CD8-positive, alpha-beta memory T cell (primary cell): Measurements from ENCODE around the gene RAB15. TPM values are rescaled to one million over a fixed set of nuclear protein-coding genes. Genes with fewer than 3 reads are reported as not detected.

Source experiments
- CTCF ChIA-PET: fragments of 350-600 bp; sonication (Branson Sonifier 250); formaldehyde crosslinking; loops from one replicate; lab custom pipeline; 2021; ENCODE audit warnings: antibody characterized with exemption; lab: Charles Lee
- POLR2A ChIA-PET: fragments of 350-600 bp; sonication (Branson Sonifier 250); formaldehyde crosslinking; loops from one replicate; lab custom pipeline; 2021; ENCODE audit warnings: antibody characterized with exemption; lab: Charles Lee
- DNase-seq, 5 donors: peaks; one replicate each; pipeline versions ENCODE4 v3.0.0 to v3.0.0-alpha.2; 2020 to 2022; ENCODE audit warnings: mixed read lengths in 1 of 5
- H3K27ac ChIP-seq: one replicate; pipeline ENCODE4 v1.7.0; 2013; ENCODE audit warnings: low read depth, mild to moderate bottlenecking, low read length, moderate library complexity
- H3K27me3 ChIP-seq: 2 replicates; pipeline ENCODE4 v1.7.0; 2013; ENCODE audit warnings: low read length, mild to moderate bottlenecking; ENCODE audit not compliant: insufficient read depth, poor library complexity, severe bottlenecking
- H3K36me3 ChIP-seq: 2 replicates; pipeline ENCODE4 v1.7.0; 2013; ENCODE audit warnings: mild to moderate bottlenecking, low read length, moderate library complexity; ENCODE audit not compliant: insufficient read depth
- H3K4me1 ChIP-seq: 2 replicates; pipeline ENCODE4 v1.7.0; 2013; ENCODE audit warnings: mild to moderate bottlenecking, low read length, moderate library complexity; ENCODE audit not compliant: insufficient read depth
- H3K4me3 ChIP-seq: 2 replicates; pipeline ENCODE4 v1.7.0; 2013; ENCODE audit warnings: mild to moderate bottlenecking, low read length
- H3K9me3 ChIP-seq: 2 replicates; pipeline ENCODE4 v1.7.0; 2013; ENCODE audit warnings: mild to moderate bottlenecking, low read length
- H3K27ac Mint-ChIP-seq, 8 donors: one replicate each; pipeline ENCODE4 v1.8.0; 2020 to 2021; ENCODE audit warnings: mixed read lengths in 8 of 8, mild to moderate bottlenecking in 6 of 8, inconsistent platforms in 3 of 8, moderate library complexity in 3 of 8
- H3K27me3 Mint-ChIP-seq, 2 donors: one replicate each; pipeline ENCODE4 v1.8.0; 2020 to 2021; ENCODE audit warnings: mixed read lengths in 2 of 2, mild to moderate bottlenecking in 1 of 2, moderate library complexity in 1 of 2
- H3K36me3 Mint-ChIP-seq, 3 donors: one replicate each; pipeline ENCODE4 v1.8.0; 2020 to 2021; ENCODE audit warnings: mixed read lengths in 3 of 3, inconsistent platforms in 1 of 3, mild to moderate bottlenecking in 1 of 3
- H3K4me1 Mint-ChIP-seq, 3 donors: one replicate each; pipeline ENCODE4 v1.8.0; 2020 to 2021; ENCODE audit warnings: mixed read lengths in 3 of 3, inconsistent platforms in 1 of 3, mild to moderate bottlenecking in 1 of 3
- H3K4me3 Mint-ChIP-seq, 7 donors: one replicate each; pipeline ENCODE4 v1.8.0; 2020 to 2021; ENCODE audit warnings: mixed read lengths in 7 of 7, mild to moderate bottlenecking in 6 of 7, moderate library complexity in 4 of 7, inconsistent platforms in 2 of 7
- H3K9me3 Mint-ChIP-seq, 5 donors: one replicate each; pipeline ENCODE4 v1.8.0; 2020 to 2022; ENCODE audit warnings: mixed read lengths in 5 of 5, mild to moderate bottlenecking in 3 of 5, moderate library complexity in 2 of 5, inconsistent platforms in 1 of 5
- polyA plus RNA-seq: library from polyadenylated mRNA; unstranded; fragments of 300-500 nt; fragmentation: Illumina TruSeq; gene quantifications from one replicate; pipeline ENCODE4 v1.2.3, GENCODE V29; 2021
- total RNA-seq, 2 experiments: library from RNA; stranded (reverse); gene quantifications; one replicate each; pipeline ENCODE4 v1.2.3, GENCODE V29; 2021

RAB15 gene
- total and polyA plus RNA-seq, 3 experiments from 2014 or later, result 4.2 to 4.9 (median 4.7) TPM

DNA sequence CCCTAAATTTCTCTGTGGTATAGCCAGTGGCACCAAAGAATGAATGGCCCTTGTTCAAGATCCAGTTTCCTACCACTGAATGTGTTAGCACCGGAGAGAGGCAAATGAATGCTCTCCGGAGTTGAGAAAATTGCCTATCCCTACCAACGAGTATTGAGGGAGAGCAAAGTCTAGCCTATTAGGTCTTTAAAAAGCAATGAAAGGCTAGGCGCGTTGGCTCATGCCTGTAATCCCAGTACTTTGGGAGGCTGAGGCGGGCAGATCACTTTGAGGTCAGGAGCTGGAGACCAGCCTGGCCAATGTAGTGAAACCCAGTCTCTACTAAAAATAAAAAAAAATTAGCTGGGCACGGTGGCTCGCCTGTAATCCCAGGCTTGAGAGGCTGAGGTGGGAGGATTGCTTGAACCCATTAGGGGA, 898 bp upstream of the RAB15 start:
- Histone ChIP-seq H3K4me3 (no peak overlapping the region), H3K9me3 (no peaks in the 10 kb centered on the region), H3K4me1 (peaks cover 19% of the 10 kb centered on the region), H3K27ac (no peak overlapping the region), H3K36me3 (no peaks in the 10 kb centered on the region), H3K27me3 (no peaks in the 10 kb centered on the region)
- CTCF ChIA-PET, result no interaction called here
- Mint-ChIP-seq H3K9me3 (no peaks in the 10 kb centered on the region), H3K27me3 (no peaks in the 10 kb centered on the region), H3K4me3 (peak overlapping the region; percentile 80 to 92 (median 85)), H3K36me3 (no peaks in the 10 kb centered on the region), H3K4me1 (peaks cover 13 to 19% (median 17%) of the 10 kb centered on the region in 3 donors), H3K27ac (peak overlapping the region in 3 of 8 donors; percentile 57 to 88 (median 69))
- POLR2A ChIA-PET, result interaction anchor here (1.2 kb wide), 1 partner anchor 58 kb away, joined by 3 read pairs; no protein-coding TSS in a partner anchor
- peak in 1 of 5 donors; percentile 6 for DNase-seq

DNA sequence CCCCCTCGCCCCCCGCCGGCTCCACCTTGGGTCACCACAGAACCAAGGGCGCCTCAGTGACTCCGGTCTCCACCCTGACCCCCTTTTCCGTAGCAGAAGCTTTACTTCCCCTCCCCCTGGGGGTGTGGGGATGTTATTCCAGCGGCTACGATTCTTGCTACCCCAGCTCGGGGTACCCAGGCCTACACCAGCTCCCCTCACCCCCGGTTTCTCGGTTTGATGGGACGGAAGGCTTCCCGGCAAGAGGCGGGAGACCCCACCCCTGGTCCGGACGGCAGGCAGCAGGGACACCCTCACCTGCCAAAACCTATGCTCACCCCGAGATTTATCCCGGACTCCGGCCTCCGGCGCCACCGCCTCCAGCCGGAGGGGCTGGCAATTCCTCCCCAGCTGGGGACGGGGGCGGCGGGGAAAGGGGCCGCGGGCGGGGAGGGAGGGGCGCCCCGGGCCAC, 619 bp downstream of the RAB15 start:
- ChIA-PET CTCF (interaction anchor here (2.2 kb wide), 1 partner anchor 15 kb away, joined by 9 read pairs; the partner anchor contains the start of gene FNTB), POLR2A (interaction anchor here (0.9 kb wide), 1 partner anchor 57 kb away, joined by 6 read pairs; the partner anchor contains the start of gene CHURC1)
- Mint-ChIP-seq H3K27ac (peak overlapping the region in 5 of 8 donors; percentile 39 to 83 (median 63)), H3K4me1 (peaks cover 15 to 19% (median 16%) of the 10 kb centered on the region in 3 donors), H3K4me3 (peak overlapping the region; percentile 53 to 92 (median 82)), H3K27me3 (no peaks in the 10 kb centered on the region), H3K36me3 (no peaks in the 10 kb centered on the region), H3K9me3 (no peaks in the 10 kb centered on the region)
- peak in 1 of 5 donors; percentile 42 for DNase-seq
- no peaks in the 10 kb centered on the region for H3K9me3 ChIP-seq
- no peaks in the 10 kb centered on the region for H3K36me3 ChIP-seq
- H3K27me3 ChIP-seq, result no peaks in the 10 kb centered on the region
- H3K27ac ChIP-seq, result no peak overlapping the region
- H3K4me1 ChIP-seq, result peaks cover 19% of the 10 kb centered on the region
- peak overlapping the region; percentile 53 for H3K4me3 ChIP-seq

DNA sequence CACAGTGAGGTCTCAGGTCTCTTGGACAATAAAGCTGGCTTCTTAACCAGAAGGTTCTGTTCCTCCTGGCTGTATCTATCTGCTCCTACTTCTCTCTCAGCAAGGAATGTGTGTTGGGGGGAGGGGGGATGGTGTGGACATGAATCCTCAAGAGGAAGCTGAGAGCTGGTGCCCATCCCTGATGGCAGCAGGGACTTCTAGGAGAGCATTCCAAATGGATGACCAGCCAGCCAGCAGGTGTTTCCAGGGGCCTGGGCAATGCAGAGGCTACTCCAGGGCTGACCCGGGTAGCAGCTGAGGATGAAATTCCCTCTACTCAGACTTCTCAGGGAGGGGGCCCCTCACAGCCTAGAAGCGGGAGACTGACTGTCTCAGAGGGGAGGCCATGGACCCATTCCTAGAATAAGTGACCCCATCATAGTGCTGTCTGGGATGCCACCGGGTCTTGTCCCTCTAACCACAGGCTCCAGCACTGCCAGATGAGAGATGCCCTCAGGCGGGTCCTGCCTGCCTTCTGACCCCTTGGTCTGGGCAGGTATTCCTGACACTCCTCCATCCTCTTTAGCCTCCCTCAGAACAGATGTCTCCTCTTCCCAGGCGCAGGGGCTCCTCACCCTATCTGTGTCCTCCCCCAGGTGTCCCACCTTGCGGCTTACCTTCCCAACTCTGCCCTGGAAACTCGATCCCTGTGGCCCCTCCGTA, 1.2 kb downstream of the RAB15 start:
- H3K36me3 ChIP-seq, result no peaks in the 10 kb centered on the region
- H3K27me3 Mint-ChIP-seq, result no peaks in the 10 kb centered on the region
- CTCF ChIA-PET, result interaction anchor here (1.0 to 2.2 kb wide), 2 partner anchors 15 to 60 kb away, joined by 3 to 9 read pairs; partner anchors contain the start of gene FNTB
- H3K4me1 Mint-ChIP-seq, result peaks cover 15 to 19% (median 17%) of the 10 kb centered on the region in 3 donors
- peaks cover 19% of the 10 kb centered on the region for H3K4me1 ChIP-seq
- H3K4me3 ChIP-seq, result no peak overlapping the region
- H3K27ac Mint-ChIP-seq, result peak overlapping the region in 6 of 8 donors; percentile 26 to 83 (median 58)
- H3K36me3 Mint-ChIP-seq, result no peaks in the 10 kb centered on the region
- DNase-seq, result peak in 1 of 5 donors; percentile 32
- no peaks in the 10 kb centered on the region for H3K9me3 Mint-ChIP-seq
- H3K9me3 ChIP-seq, result no peaks in the 10 kb centered on the region
- no peak overlapping the region for H3K27ac ChIP-seq
- peak overlapping the region; percentile 53 to 92 (median 82) for H3K4me3 Mint-ChIP-seq
- POLR2A ChIA-PET, result interaction anchor here (0.9 to 1.4 kb wide), 2 partner anchors 57 kb away, joined by 4 to 6 read pairs; partner anchors contain the start of gene CHURC1
- no peaks in the 10 kb centered on the region for H3K27me3 ChIP-seq

DNA sequence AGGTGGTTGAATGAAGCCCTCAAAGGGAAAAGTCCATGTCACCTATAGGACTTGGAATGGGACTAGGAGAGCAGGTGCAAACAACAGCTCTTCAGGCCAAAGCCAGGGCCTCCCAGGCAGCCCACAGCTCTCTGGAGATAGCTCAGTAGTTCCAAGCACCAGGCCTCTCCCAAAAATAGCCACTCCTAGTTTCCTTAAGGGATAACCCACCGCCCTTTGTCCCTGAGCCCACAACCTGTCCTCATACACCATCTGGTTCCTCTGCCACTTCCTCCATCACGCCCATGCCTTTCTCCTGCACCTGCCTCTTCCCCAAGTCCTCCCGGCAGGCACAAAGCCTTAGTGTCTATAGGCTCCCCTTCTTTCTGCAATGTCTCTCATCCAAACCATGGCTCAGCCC, 2.1 kb downstream of the RAB15 start:
- peak overlapping the region in 6 of 8 donors; percentile 0 to 89 (median 28) for H3K27ac Mint-ChIP-seq
- H3K4me1 Mint-ChIP-seq, result peaks cover 15 to 19% (median 17%) of the 10 kb centered on the region in 3 donors
- peaks cover 0 to 2% (median 0%) of the 10 kb centered on the region in 3 donors for H3K36me3 Mint-ChIP-seq
- no peaks in the 10 kb centered on the region for H3K27me3 ChIP-seq
- POLR2A ChIA-PET, result interaction anchor here (1.4 kb wide), 1 partner anchor 56 kb away, joined by 4 read pairs; the partner anchor contains the start of gene CHURC1
- H3K4me3 ChIP-seq, result no peak overlapping the region
- H3K9me3 Mint-ChIP-seq, result no peaks in the 10 kb centered on the region
- DNase-seq, result peak in 1 of 5 donors; percentile 17
- CTCF ChIA-PET, result interaction anchor here (1.0 to 2.2 kb wide), 2 partner anchors 16 to 59 kb away, joined by 3 to 9 read pairs; partner anchors contain the start of gene FNTB
- no peaks in the 10 kb centered on the region for H3K36me3 ChIP-seq
- no peaks in the 10 kb centered on the region for H3K27me3 Mint-ChIP-seq
- peaks cover 19% of the 10 kb centered on the region for H3K4me1 ChIP-seq
- no peaks in the 10 kb centered on the region for H3K9me3 ChIP-seq
- H3K27ac ChIP-seq, result no peak overlapping the region
- peak overlapping the region in 5 of 7 donors; percentile 10 to 82 (median 41) for H3K4me3 Mint-ChIP-seq

DNA sequence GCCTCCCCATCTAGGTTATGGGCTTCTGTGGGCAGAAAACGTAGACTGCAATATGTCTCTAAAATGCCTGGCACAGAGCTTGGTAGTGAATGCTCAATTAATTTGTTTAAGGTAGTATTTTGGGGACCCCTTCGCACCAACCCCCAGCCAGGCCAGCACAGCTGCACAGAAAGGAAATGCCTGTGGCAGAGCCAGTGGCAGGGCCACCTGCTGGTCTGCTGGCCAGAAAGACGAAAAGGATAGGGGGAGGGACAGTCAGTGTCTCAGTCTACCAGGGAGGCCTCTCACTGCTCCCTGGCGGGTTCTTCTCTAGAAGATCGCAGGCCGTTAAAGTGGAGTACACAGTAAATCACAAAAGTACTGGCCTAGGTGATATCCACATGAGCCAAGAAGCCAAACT, 3.5 kb downstream of the RAB15 start:
- ChIA-PET POLR2A (no interaction called here), CTCF (no interaction called here)
- Mint-ChIP-seq H3K27me3 (no peaks in the 10 kb centered on the region), H3K27ac (peak overlapping the region in 2 of 8 donors; percentile 23 to 52), H3K4me3 (no peak overlapping the region), H3K4me1 (peaks cover 15 to 19% (median 17%) of the 10 kb centered on the region in 3 donors), H3K36me3 (peaks cover 0 to 4% (median 0%) of the 10 kb centered on the region in 3 donors), H3K9me3 (no peaks in the 10 kb centered on the region)
- no peaks in the 10 kb centered on the region for H3K9me3 ChIP-seq
- peak in 1 of 5 donors; percentile 3 for DNase-seq
- H3K4me1 ChIP-seq, result peaks cover 19% of the 10 kb centered on the region
- H3K27me3 ChIP-seq, result no peaks in the 10 kb centered on the region
- H3K27ac ChIP-seq, result no peak overlapping the region
- no peak overlapping the region for H3K4me3 ChIP-seq
- no peaks in the 10 kb centered on the region for H3K36me3 ChIP-seq

DNA sequence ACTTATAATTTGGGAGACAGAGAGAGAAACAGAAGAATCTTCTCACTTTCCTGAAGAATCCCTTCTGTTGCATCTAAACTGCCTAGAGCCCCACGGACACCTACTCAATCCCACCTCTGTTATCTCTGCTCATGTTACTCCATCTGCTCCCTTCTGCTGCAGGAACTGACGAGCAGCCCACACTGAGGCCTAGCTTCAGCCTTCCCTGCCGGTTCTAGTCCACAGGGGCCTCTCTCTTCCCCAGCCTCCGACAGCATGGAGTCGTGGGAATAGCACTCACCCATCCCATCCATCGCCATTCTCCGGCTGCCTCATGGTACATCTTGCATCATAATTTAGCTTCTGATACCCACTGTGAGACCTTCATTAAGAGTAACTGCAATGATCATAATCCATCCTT, 4.0 kb downstream of the RAB15 start:
- peaks cover 0 to 4% (median 0%) of the 10 kb centered on the region in 3 donors for H3K36me3 Mint-ChIP-seq
- DNase-seq, result peak in 1 of 5 donors; percentile 18
- H3K36me3 ChIP-seq, result no peaks in the 10 kb centered on the region
- no peaks in the 10 kb centered on the region for H3K9me3 ChIP-seq
- H3K9me3 Mint-ChIP-seq, result no peaks in the 10 kb centered on the region
- H3K27me3 Mint-ChIP-seq, result no peaks in the 10 kb centered on the region
- no peak overlapping the region for H3K4me3 ChIP-seq
- H3K4me1 ChIP-seq, result peaks cover 19% of the 10 kb centered on the region
- ChIA-PET POLR2A (no interaction called here), CTCF (no interaction called here)
- peaks cover 15 to 19% (median 17%) of the 10 kb centered on the region in 3 donors for H3K4me1 Mint-ChIP-seq
- no peak overlapping the region for H3K4me3 Mint-ChIP-seq
- H3K27ac ChIP-seq, result no peak overlapping the region
- no peaks in the 10 kb centered on the region for H3K27me3 ChIP-seq
- peak overlapping the region in 3 of 8 donors; percentile 23 to 86 (median 68) for H3K27ac Mint-ChIP-seq

DNA sequence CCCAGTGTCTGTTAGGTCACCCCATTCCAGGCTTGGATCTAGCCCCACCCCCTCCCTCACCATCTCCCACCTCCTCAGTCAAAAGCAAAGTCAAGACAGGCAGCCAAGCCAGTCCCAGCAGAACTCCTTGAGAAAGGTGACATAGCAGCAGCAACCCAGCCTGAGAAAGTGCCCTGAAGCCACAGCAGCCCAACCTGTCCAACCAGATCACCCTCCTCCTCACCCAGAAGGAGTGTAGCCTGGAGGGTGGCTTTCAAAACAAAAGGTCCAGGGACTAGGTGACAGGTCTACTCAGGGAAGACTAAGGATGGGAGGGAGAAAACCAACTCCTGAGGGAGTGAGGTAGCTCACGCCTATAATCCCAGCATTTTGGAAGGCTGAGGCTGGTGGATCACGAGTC, 5.2 kb downstream of the RAB15 start:
- H3K9me3 Mint-ChIP-seq, result no peaks in the 10 kb centered on the region
- peaks cover 14 to 17% (median 17%) of the 10 kb centered on the region in 3 donors for H3K4me1 Mint-ChIP-seq
- peak overlapping the region in 1 of 8 donors; percentile 54 for H3K27ac Mint-ChIP-seq
- H3K27me3 ChIP-seq, result no peaks in the 10 kb centered on the region
- H3K9me3 ChIP-seq, result no peaks in the 10 kb centered on the region
- no peaks in the 10 kb centered on the region for H3K27me3 Mint-ChIP-seq
- no peaks in the 10 kb centered on the region for H3K36me3 ChIP-seq
- no peak for DNase-seq
- H3K4me3 Mint-ChIP-seq, result no peak overlapping the region
- POLR2A ChIA-PET, result no interaction called here
- peaks cover 0 to 4% (median 0%) of the 10 kb centered on the region in 3 donors for H3K36me3 Mint-ChIP-seq
- CTCF ChIA-PET, result no interaction called here
- no peak overlapping the region for H3K27ac ChIP-seq
- H3K4me1 ChIP-seq, result peaks cover 12% of the 10 kb centered on the region
- H3K4me3 ChIP-seq, result no peak overlapping the region
